ENCODE data around the gene ITGAX.
A peak's percentile ranks its signal among the peaks of the same experiment; 100 is the strongest.
"Not testable (repeated sequence)": the region's sequence is repeated elsewhere in the genome, so short reads cannot be mapped to it uniquely, and the experiment has no call there.

The ITGAX gene

GRCh38 chr16:31331807-31332301 lies 23.1 kb upstream of the ITGAX start:
- H3K4me3 ChIP-seq (ENCODE audit: low read depth, low read length) = no peak overlapping the region
- TF ChIP-seq CTCF (IDR thresholded peaks at IDR 0.05; ENCODE audit: low read depth, low read length) = no peak
- H3K4me1 ChIP-seq = no peaks in the 10 kb centered on the region

GRCh38 chr16:31332544-31332943 lies 22.4 kb upstream of the ITGAX start:
- peaks cover 32% of the 10 kb centered on the region for H3K27me3 ChIP-seq
- H3K4me3 ChIP-seq (ENCODE audit: low read depth, low read length) = no peak overlapping the region
- DNase-seq = no peak

More at GRCh38 chr16:31331807-31332301, 23.1 kb upstream of the ITGAX start:
- DNase-seq = no peak
- H3K36me3 ChIP-seq = no peaks in the 10 kb centered on the region
- no peaks in the 10 kb centered on the region for H3K9me3 ChIP-seq
- peaks cover 31% of the 10 kb centered on the region for H3K27me3 ChIP-seq

DNA sequence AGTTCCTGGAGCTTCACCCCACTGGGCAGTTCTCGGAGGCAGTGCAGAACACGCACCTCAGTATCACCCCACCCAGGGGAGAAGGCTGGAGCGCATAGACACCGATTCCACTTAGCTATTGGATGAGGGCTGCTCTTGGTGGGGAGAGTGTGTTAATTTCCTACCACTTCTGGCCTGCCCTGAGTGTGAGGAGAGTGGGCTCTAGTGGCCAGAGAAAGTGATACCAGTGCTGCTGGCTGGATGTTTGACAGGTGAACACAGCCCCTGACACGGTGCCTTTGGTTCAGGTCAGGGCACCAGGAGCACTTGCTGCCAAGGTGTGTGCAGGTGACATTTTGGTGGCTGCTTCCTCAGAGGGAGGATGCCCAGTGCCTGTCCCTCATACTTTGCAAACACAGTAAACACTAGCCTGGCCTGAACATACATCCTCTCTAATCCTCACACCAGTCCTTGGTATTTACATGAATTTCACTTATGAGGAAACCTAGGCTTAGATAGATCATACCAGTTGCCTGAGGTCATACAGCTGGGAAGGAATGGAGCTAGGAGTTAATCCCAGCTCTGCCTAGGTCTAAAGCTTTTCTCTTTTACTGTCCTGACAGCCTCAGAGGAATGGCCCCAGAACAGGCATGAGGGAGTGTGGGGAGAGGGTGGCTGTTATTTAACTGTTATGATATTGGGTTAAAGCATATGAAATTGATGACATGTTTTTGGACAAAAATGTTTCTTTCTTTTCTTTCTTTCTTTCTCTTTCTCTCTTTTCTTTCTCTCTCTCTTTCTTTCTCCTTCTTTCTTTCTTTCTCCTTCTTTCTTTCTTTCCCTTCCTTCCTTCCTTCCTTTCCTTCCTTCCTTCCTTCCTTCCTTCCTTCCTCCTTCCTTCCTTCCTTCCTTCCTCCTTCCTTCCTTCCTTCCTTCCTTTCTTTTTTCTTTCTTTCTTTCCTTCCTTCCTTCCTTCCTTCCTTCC lies 21.0 kb upstream of the ITGAX start:
- H3K36me3 ChIP-seq = no peaks in the 10 kb centered on the region
- H3K27me3 ChIP-seq = peaks cover 32% of the 10 kb centered on the region
- no peaks in the 10 kb centered on the region for H3K9me3 ChIP-seq
- H3K4me3 ChIP-seq (ENCODE audit: low read depth, low read length) = no peak overlapping the region
- no peak for DNase-seq
- H3K4me1 ChIP-seq = no peaks in the 10 kb centered on the region
- TF ChIP-seq CTCF (IDR thresholded peaks at IDR 0.05; ENCODE audit: low read depth, low read length) = peak; percentile 35; the same call in 1 of the 2 replicates

More at GRCh38 chr16:31332544-31332943, 22.4 kb upstream of the ITGAX start:
- Histone ChIP-seq H3K9me3 (no peaks in the 10 kb centered on the region), H3K36me3 (no peaks in the 10 kb centered on the region), H3K4me1 (no peaks in the 10 kb centered on the region)
- no peak for TF ChIP-seq CTCF (IDR thresholded peaks at IDR 0.05; ENCODE audit: low read depth, low read length)

- no peak for TF ChIP-seq CTCF (IDR thresholded peaks at IDR 0.05; ENCODE audit: low read depth, low read length)
- H3K4me3 ChIP-seq (ENCODE audit: low read depth, low read length) = no peak overlapping the region
- no peaks in the 10 kb centered on the region for H3K36me3 ChIP-seq
- peaks cover 26% of the 10 kb centered on the region for H3K27me3 ChIP-seq
- no peak for DNase-seq
- H3K9me3 ChIP-seq = no peaks in the 10 kb centered on the region
- H3K4me1 ChIP-seq = no peaks in the 10 kb centered on the region
Measured at GRCh38 chr16:31334934-31335333, 20.0 kb upstream of the ITGAX start.

DNA sequence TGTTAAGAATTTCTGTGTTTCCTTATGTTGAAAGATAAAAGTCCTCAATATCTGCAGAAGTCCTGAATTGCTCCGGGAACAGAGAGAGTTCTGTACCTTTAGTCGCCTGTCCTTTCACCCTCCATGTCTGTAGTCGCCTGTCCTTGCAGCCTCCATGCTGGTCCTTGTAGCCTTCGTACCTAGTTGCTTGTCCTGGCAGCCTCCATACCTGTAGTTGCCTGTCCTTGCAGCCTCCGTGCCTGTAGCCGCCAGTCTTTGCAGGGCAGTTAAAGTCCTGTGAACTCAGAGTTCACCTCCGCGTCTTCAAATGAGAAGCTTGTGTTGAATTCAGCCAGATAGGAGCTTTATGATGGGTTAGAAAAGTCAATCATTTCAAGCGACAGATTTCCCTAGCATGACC lies 19.5 kb upstream of the ITGAX start:
- H3K9me3 ChIP-seq = no peaks in the 10 kb centered on the region
- H3K27me3 ChIP-seq = peaks cover 21% of the 10 kb centered on the region
- TF ChIP-seq CTCF (IDR thresholded peaks at IDR 0.05; ENCODE audit: low read depth, low read length) = no peak
- DNase-seq = no peak
- H3K36me3 ChIP-seq = no peaks in the 10 kb centered on the region
- no peaks in the 10 kb centered on the region for H3K4me1 ChIP-seq
- no peak overlapping the region for H3K4me3 ChIP-seq (ENCODE audit: low read depth, low read length)

GRCh38 chr16:31338166-31338685 lies 16.8 kb upstream of the ITGAX start:
- H3K9me3 ChIP-seq; H3K36me3 ChIP-seq; H3K4me1 ChIP-seq; DNase-seq; H3K4me3 ChIP-seq (ENCODE audit: low read depth, low read length): not testable (repeated sequence)
- peaks cover 14% of the 10 kb centered on the region; the same call in 1 of the 2 replicates for H3K27me3 ChIP-seq

Measured in BE2C (cell line).